CD4-positive, alpha-beta T cell treated with Interleukin-1 beta for 1 hour (primary cell): Measurements from ENCODE around the gene KCNIP4.

ENCODE experiments used
- DNase-seq, 2 donors: peaks; one replicate each; pipeline ENCODE4 v3.0.0-alpha.2; 2020 to 2022

The KCNIP4 gene

DNA sequence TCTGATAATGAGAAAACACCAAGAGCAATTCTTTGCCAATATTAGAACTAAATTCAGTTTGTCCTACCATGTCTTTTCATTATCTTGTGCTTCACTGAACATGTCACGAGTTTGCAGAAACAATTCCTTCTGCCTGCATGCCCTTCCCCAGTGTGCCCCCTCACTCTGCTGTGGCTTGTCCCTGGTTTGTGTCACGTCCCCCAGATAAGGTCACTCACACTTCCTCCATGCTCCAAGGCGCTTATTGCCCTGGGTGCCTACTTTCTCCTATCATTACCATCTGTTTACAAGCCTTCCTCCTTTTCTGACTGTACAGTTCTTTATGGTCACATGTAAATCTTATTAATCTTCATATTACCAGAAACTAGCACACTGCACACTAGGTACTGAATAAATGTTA is 394.1 kb downstream of the KCNIP4 start:
- DNase-seq = no peak

DNA sequence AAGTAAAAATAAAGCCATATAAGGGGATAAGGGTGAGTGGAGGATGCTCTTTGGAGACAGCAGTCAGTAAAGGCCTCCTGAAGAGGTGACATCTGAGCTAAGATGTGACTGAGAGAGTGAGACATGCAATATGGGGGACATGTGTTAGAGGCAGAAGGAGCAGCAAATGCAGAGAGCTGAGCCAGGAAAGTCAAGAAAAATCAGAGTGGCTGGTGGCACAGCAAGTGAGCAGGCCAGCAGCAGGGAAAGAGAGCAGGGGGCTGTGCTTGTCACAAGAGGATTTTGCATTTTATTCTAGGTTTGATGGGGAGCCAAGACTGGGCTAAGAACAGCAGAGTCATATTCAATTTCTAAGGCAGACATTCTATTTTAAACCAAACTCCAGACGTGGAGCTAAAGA is 394.5 kb downstream of the KCNIP4 start:
- no peak for DNase-seq

GRCh38 chr4:21552455-21552854 is 396.1 kb downstream of the KCNIP4 start:
- no peak for DNase-seq

GRCh38 chr4:21544955-21545354 is 403.6 kb downstream of the KCNIP4 start:
- no peak for DNase-seq

- no peak for DNase-seq
Measured at GRCh38 chr4:21544415-21544814, 404.2 kb downstream of the KCNIP4 start.

GRCh38 chr4:21543514-21543913 is 405.1 kb downstream of the KCNIP4 start:
- DNase-seq = no peak

- no peak for DNase-seq
Measured at GRCh38 chr4:21535898-21536297, 412.7 kb downstream of the KCNIP4 start.

DNA sequence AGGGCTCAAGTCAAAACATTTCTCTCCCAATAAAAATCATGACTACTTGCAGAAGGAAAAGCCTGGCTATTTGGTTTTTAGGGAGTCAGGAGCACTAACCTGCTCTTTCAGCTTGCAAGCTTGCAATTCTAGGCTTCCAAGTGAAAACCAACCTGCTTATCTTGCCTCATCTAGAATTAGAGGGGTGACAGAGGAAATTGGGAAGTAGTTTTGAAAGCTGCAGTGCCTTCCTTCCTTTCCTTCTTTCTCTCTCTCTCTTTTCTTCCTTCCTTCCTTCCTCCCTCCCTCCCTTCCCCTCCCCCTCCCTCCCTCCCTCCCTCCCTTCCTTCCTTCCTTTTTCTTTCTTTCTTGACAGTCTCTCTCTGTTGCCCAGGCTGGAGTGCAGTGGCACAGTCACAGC is 417.5 kb downstream of the KCNIP4 start:
- no peak for DNase-seq

- DNase-seq = no peak
Measured at GRCh38 chr4:21529214-21529613, 419.4 kb downstream of the KCNIP4 start.

- DNase-seq = no peak
Measured at GRCh38 chr4:21522296-21522695, 426.3 kb downstream of the KCNIP4 start.

- DNase-seq = no peak
Measured at GRCh38 chr4:21517126-21517859, 431.3 kb downstream of the KCNIP4 start.

DNA sequence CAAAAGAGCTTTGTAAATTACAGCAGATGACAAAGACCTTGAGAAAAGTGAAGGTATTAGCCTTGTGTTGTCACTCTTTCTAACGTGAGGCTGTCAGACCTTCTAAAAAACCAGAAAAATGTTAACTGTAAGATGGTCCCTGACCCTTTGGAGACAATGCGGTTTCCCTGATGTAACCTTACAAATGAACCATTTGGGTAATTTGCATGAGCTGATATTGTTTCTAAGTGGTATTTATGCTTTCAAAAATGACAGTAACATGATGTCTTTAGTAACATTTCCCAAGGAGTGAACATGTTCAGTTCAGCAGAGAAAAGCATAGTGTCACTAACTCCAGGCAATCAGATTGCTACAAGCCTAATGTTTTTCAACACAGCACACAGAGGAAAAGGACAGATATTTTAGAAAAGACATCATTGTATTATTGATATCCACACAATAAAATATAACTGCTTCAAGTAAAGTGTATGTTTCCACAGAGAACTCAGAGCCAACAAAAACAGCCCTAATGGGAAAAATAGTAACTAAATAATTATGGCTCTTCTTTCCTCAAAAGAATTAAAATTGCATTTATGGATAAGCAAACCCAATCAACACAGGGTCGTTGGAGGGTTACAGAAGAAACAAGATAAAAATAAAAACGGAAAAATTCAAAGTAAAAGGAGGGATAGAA is 434.4 kb downstream of the KCNIP4 start:
- no peak for DNase-seq

DNA sequence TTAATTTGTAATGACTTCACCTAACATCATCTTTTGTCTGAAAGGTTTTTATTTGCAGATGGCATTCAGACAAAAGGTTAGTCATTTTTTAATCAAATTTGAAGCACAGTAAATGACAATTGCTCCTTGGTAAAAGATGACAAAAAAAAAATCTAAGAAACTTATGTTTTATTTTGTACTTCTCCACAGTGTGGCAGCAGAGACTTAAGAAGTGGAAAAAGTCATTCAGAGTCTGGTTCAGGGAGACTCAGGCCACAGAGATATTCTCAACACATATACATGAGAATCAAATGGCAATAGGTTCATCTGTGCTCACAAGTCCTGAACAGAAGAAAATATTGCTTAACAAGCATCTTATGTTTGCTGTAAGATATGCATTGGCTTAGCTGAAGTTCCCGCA is 436.2 kb downstream of the KCNIP4 start:
- no peak for DNase-seq

- DNase-seq = no peak
Measured at GRCh38 chr4:21507439-21507838, 441.1 kb downstream of the KCNIP4 start.

DNA sequence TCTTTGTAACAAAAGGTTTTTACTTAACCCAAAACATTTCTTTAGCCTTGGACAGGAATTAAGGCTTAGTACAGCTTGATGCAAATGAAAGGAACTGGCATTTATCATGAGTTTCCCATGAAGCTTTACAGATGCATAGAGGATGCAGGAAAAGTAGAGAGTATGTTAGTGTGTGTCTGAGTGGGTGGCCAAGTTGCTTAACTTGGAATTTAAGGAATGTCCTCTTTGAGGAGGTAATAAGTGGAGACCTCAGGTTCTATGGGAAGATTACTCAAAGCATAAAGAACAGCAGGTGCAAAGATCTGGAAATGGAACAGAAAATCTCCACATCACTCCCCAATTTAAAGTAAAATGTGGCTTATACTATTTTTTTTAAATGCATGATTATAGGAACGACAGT is 457.9 kb downstream of the KCNIP4 start:
- DNase-seq = no peak

DNA sequence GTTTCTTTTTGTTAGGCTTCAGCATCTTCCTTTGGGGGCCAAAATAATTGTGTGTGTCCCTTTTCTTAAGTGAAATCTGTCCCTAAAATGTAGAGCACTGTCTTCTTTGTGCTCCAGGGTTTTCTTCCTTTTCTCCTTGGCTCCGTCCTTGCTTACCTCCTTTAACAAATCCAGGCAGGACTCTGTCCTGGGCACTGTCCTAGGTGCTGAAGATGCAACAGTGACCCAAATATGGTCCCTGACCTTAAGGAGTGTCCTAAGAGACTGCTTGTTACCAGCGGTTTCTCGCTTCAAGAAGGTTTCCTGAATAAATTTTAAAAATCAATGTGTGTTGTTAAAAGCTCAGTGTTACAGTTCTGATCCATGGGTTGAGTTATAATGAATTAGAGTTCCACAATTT is 471.8 kb downstream of the KCNIP4 start:
- DNase-seq = no peak

DNA sequence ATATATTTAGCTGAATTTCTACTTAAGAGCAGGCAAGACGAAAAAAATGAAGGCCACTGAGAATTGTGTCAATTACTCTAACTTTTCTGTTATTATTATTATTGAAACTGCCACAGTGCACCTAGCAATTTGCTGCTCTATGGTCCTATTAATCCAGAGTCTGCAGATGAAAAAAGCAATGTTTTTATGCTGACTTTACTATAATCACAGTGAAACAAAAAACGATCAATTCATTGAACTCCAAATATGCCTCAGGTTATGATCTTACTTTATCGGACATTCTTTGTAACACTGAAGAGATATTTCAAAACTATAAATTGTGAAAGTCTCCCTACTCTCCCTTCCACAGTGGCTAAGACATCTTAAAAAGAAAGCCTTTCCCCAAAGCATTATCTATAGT is 474.4 kb downstream of the KCNIP4 start:
- no peak for DNase-seq

GRCh38 chr4:21470535-21470934 is 478.0 kb downstream of the KCNIP4 start:
- no peak for DNase-seq

- no peak for DNase-seq
Measured at GRCh38 chr4:21469438-21470300, 478.9 kb downstream of the KCNIP4 start.

GRCh38 chr4:21467551-21467950 is 481.0 kb downstream of the KCNIP4 start:
- no peak for DNase-seq

DNA sequence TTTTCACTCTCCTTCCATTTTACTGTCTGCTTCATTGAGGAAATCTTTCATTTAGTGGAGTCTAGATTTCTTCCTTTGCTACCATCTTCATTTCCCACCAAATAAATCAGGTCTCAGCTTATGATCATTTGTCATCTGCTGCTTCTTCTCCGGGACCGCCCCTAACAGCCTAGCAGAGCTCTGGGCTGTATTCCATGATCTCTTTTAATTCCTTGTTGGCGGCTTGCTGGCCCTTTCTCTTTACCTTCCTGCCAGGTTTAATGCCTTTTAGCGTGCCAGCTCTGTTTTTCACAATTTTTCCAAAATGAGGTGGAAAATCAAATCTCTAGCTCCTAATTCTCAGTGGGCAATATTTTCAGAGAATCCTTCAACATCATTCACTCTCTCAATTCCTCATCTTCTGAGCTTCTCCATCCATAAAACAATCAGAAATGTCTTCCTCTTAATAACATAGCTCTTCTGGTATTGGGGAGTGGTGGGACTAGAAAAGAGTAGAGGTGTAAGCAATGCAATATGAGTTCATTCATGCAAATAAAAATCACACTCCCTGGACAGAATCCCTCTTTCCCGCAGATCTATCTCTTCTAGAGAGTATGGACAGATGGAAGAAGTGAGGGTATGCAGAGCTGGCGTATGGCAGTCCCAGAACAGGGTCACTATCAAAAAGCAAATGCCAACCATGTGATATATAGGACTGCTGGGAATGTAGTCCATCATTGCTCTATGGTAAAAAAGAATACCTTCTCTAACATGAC is 491.3 kb downstream of the KCNIP4 start:
- DNase-seq = no peak

DNA sequence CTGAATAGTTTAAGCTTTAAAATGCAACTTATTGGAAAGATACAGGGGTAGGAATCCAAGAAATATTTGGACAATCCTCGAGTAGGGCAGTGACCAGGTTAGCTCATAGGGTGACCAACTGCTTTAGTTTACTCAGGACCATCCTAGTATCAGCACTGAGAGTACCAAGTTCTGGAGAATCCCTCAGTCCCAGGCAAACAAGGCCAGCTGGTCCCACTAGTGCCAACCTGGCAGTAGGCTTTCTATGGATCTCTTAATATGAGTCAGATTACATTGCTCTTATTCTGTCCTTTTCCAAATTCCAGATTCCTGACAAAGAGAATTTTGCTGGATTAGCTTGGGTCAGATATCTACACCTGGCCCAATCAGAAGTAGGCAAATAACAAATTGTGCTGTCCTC is 493.7 kb downstream of the KCNIP4 start:
- DNase-seq = no peak

GRCh38 chr4:21454201-21454600 is 494.4 kb downstream of the KCNIP4 start:
- DNase-seq = no peak
